ENCODE measurements around the gene RBMY1F.
"Not testable (repeated sequence)": the region's sequence is repeated elsewhere in the genome, so short reads cannot be mapped to it uniquely, and the experiment has no call there.

The RBMY1F gene

GRCh38 chrY:22182823-22183222 is at the start of gene RBMY1F:
TSS of gene RBMY1F (minus strand) at chrY:22182923. CDS start at chrY:22180969, 1,954 bp downstream.
- DNase-seq (ENCODE audit: low read depth in 2 of 2): not testable (repeated sequence)

GRCh38 chrY:22151144-22151543 is 31.6 kb downstream of the RBMY1F start:
- DNase-seq (ENCODE audit: low read depth in 2 of 2): not testable (repeated sequence)

- DNase-seq (ENCODE audit: low read depth in 2 of 2): not testable (repeated sequence)
Observed at GRCh38 chrY:22141011-22141695, 41.6 kb downstream of the RBMY1F start.

GRCh38 chrY:22134719-22135118 is 48.0 kb downstream of the RBMY1F start:
- DNase-seq (ENCODE audit: low read depth in 2 of 2): not testable (repeated sequence)

GRCh38 chrY:22130494-22130893 is 52.2 kb downstream of the RBMY1F start:
- not testable (repeated sequence) for DNase-seq (ENCODE audit: low read depth in 2 of 2)

Data from stimulated activated CD8-positive, alpha-beta memory T cell treated with anti-CD3 and anti-CD28 coated beads, Interleukin-2, amount 100 ng/mL, for 1 hour (primary cell).